GM21619 (cell line): Measurements from ENCODE around the gene TCEA2.
"Not testable (repeated sequence)": the region's sequence is repeated elsewhere in the genome, so short reads cannot be mapped to it uniquely, and the experiment has no call there.

Experiments
- ATAC-seq: cut with Tn5 transposase; IDR thresholded peaks from one replicate; pipeline ENCODE4 v1.9.1; 2021; ENCODE audit not compliant: unreplicated experiment

Gene TCEA2

GRCh38 chr20:64106435-64106961 lies 43.5 kb downstream of the TCEA2 start:
- no peak for ATAC-seq

- no peak for ATAC-seq
Measured at GRCh38 chr20:64106981-64107735, 44.2 kb downstream of the TCEA2 start, which contains the start of gene NPBWR2. NPBWR2 (minus strand) TSS chr20:64107565; CDS start chr20:64106831, 734 bp downstream.

GRCh38 chr20:64107736-64108457 lies 44.9 kb downstream of the TCEA2 start:
- no peak for ATAC-seq

GRCh38 chr20:64108731-64109681 lies 46.0 kb downstream of the TCEA2 start:
- no peak for ATAC-seq

GRCh38 chr20:64109831-64110391 lies 46.9 kb downstream of the TCEA2 start:
- no peak for ATAC-seq

- ATAC-seq: no peak
Measured at GRCh38 chr20:64110411-64111068, 47.5 kb downstream of the TCEA2 start.

- ATAC-seq: no peak
Measured at GRCh38 chr20:64111841-64112641, 49.0 kb downstream of the TCEA2 start.

GRCh38 chr20:64112691-64113443 lies 49.9 kb downstream of the TCEA2 start:
- ATAC-seq: no peak

- ATAC-seq: no peak
Measured at GRCh38 chr20:64113444-64113775, 50.4 kb downstream of the TCEA2 start.

- ATAC-seq: no peak
Measured at GRCh38 chr20:64113796-64114355, 50.9 kb downstream of the TCEA2 start.

GRCh38 chr20:64114356-64114971 lies 51.5 kb downstream of the TCEA2 start:
- ATAC-seq: no peak

GRCh38 chr20:64115171-64115911 lies 52.3 kb downstream of the TCEA2 start:
- ATAC-seq: no peak

- no peak for ATAC-seq
Measured at GRCh38 chr20:64116016-64116415, 53.0 kb downstream of the TCEA2 start.

GRCh38 chr20:64116541-64117431 lies 53.8 kb downstream of the TCEA2 start:
- ATAC-seq: no peak

- ATAC-seq: not testable (repeated sequence)
Measured at GRCh38 chr20:64117432-64117777, 54.4 kb downstream of the TCEA2 start.

GRCh38 chr20:64119301-64119680 lies 56.3 kb downstream of the TCEA2 start:
- no peak for ATAC-seq
